ENCODE data around the gene DPH3. TPM values are rescaled to one million over a fixed set of nuclear protein-coding genes. Genes with fewer than 3 reads are reported as not detected.

DPH3 gene
- total RNA-seq, 4 donors from 2014 or later: 18.4 to 27.1 (median 19.6) TPM

- H3K36me3 ChIP-seq: no peaks in the 10 kb centered on the region
- peak overlapping the region in 1 of 3 donors; percentile 28 for H3K27ac ChIP-seq
- no peaks in the 10 kb centered on the region for H3K9me3 ChIP-seq
- no peak overlapping the region for H3K4me3 ChIP-seq (replicated peaks in 1 of 3)
- peaks cover 0 to 6% of the 10 kb centered on the region in 2 donors for H3K4me1 ChIP-seq
- H3K27me3 ChIP-seq: no peaks in the 10 kb centered on the region
- no peak for DNase-seq
- 84 to 87% methylated on average over 4 of the region's 4 CpGs for WGBS, 2 donors
- no peak for TF ChIP-seq POLR2A (IDR thresholded peaks at IDR 0.05)
- TF ChIP-seq, protein P1, sequence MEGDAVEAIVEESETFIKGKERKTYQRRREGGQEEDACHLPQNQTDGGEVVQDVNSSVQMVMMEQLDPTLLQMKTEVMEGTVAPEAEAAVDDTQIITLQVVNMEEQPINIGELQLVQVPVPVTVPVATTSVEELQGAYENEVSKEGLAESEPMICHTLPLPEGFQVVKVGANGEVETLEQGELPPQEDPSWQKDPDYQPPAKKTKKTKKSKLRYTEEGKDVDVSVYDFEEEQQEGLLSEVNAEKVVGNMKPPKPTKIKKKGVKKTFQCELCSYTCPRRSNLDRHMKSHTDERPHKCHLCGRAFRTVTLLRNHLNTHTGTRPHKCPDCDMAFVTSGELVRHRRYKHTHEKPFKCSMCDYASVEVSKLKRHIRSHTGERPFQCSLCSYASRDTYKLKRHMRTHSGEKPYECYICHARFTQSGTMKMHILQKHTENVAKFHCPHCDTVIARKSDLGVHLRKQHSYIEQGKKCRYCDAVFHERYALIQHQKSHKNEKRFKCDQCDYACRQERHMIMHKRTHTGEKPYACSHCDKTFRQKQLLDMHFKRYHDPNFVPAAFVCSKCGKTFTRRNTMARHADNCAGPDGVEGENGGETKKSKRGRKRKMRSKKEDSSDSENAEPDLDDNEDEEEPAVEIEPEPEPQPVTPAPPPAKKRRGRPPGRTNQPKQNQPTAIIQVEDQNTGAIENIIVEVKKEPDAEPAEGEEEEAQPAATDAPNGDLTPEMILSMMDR (IDR thresholded peaks at IDR 0.05): no peak
- intact Hi-C loops (cut with DNase I): loop anchor here (10.0 kb wide), 1 partner anchor 605 kb away; no protein-coding TSS in a partner anchor
Measured at GRCh38 chr3:16239780-16240179, 25.0 kb downstream of the DPH3 start.

DNA sequence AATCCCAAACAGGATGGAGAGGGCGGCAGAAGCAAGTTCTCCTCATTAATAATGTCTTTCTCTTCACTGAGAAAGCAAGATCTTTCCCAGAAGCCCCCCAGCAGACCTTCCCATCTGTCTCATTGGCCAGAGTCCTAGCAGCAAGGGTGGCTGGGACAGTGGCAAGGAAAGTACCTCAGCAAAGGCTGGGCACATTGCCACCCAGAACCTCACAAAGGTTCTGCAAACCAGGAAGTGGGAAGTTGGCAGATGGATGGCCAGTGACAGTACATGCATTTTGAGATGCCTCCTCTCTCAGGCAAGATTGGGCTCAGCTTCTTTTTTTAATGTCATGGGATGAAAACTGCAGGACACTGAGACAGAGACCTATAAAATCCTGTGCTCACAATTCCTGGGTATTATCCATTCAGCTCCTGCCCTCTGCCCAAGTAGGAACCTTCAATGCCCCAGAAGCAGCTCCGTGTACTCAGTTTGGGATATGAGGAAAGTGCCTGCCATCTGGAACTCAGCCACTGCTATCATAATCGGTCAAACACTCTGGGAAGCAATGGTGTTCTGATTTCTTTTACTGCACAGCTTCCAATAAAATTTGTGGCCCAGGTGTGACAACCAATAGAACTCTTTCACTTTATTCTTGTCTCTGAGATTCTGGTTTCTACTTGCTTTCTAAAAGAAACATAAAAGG lies 25.5 kb downstream of the DPH3 start:
- DNase-seq: no peak
- H3K4me3 ChIP-seq (replicated peaks in 1 of 3): no peak overlapping the region
- WGBS, 2 donors: 67 to 76% methylated on average over 3 of the region's 3 CpGs
- H3K36me3 ChIP-seq: no peaks in the 10 kb centered on the region
- H3K27me3 ChIP-seq: no peaks in the 10 kb centered on the region
- TF ChIP-seq, protein P1 (IDR thresholded peaks at IDR 0.05): no peak
- no peak for TF ChIP-seq POLR2A (IDR thresholded peaks at IDR 0.05)
- intact Hi-C loops (cut with DNase I): no loop called here
- peaks cover 0 to 1% of the 10 kb centered on the region in 2 donors for H3K4me1 ChIP-seq
- peak overlapping the region in 1 of 3 donors; percentile 28 for H3K27ac ChIP-seq
- no peaks in the 10 kb centered on the region for H3K9me3 ChIP-seq

GRCh38 chr3:16236856-16237393 lies 27.8 kb downstream of the DPH3 start:
- Histone ChIP-seq H3K4me1 (no peaks in the 10 kb centered on the region), H3K27ac (no peak overlapping the region), H3K9me3 (no peaks in the 10 kb centered on the region), H3K4me3 (replicated peaks in 1 of 3) (no peak overlapping the region), H3K27me3 (no peaks in the 10 kb centered on the region), H3K36me3 (no peaks in the 10 kb centered on the region)
- intact Hi-C loops (cut with DNase I): no loop called here
- 77 to 93% methylated on average over 3 of the region's 3 CpGs for WGBS, 2 donors
- DNase-seq: no peak
- TF ChIP-seq POLR2A (IDR thresholded peaks at IDR 0.05): no peak
- TF ChIP-seq, protein P1 (IDR thresholded peaks at IDR 0.05): no peak

DNA sequence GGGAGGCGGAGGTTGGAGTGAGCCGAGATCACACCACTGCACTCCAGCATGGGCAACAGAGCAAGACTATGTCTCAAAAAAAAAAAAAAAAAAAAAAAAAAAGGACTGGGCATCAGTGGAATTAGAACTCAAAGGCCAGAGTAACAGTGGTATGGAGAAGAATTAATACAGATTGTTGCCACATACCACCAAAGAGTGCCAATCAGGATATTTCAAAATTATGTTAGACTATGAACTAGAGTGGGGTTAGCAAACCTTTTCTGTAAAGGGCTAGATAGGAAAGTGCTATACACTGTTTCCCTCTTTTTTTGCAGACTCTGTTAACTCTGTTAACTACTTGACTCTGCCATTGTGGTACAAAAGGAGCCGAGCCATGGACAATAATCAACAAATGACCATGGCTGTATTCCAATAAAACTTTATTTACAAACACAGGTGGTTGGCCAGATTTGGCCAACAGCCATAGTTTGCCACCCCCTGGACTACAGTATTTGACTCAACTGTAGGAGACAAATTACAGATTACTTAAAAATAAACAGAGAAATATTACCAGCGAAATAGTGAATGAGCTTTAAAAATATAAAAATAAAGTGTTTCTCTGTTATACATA lies 28.6 kb downstream of the DPH3 start:
- Histone ChIP-seq H3K4me1 (no peaks in the 10 kb centered on the region), H3K27me3 (no peaks in the 10 kb centered on the region), H3K9me3 (no peaks in the 10 kb centered on the region), H3K4me3 (replicated peaks in 1 of 3) (no peak overlapping the region), H3K27ac (no peak overlapping the region), H3K36me3 (no peaks in the 10 kb centered on the region)
- TF ChIP-seq POLR2A (IDR thresholded peaks at IDR 0.05): no peak
- TF ChIP-seq, protein P1 (IDR thresholded peaks at IDR 0.05): no peak
- 84 to 93% methylated on average over 4 of the region's 4 CpGs for WGBS, 2 donors
- intact Hi-C loops (cut with DNase I): no loop called here
- no peak for DNase-seq

DNA sequence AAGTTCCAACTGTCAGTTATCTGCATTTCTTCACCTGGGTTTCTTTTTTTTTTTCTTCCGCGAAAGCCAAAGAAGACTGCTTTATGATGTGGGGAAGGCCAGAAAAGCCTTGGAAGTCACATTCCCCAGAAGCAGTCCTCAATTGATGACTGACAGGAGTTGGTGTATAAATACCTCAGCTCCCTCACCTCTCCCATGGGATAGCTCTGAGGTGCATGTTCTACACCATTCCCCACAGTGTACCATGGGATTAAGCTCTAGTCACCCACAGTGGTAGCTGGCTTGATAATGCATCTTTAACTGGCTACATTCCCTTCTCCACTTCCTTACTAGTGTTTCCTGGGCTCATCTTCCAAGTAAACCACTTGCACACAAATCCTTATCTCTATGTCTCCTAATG lies 30.5 kb downstream of the DPH3 start:
- DNase-seq: no peak
- no peaks in the 10 kb centered on the region for H3K4me1 ChIP-seq
- TF ChIP-seq, protein P1 (IDR thresholded peaks at IDR 0.05): no peak
- no peak for TF ChIP-seq POLR2A (IDR thresholded peaks at IDR 0.05)
- H3K9me3 ChIP-seq: no peaks in the 10 kb centered on the region
- H3K27me3 ChIP-seq: no peaks in the 10 kb centered on the region
- 97 to 99% methylated on average over 2 of the region's 2 CpGs for WGBS, 2 donors
- no peaks in the 10 kb centered on the region for H3K36me3 ChIP-seq
- no peak overlapping the region for H3K27ac ChIP-seq
- H3K4me3 ChIP-seq (replicated peaks in 1 of 3): no peak overlapping the region
- intact Hi-C loops (cut with DNase I): no loop called here
